HepG2 (cell line): Measurements from ENCODE around the gene DDX20. TPM values are rescaled to one million over a fixed set of nuclear protein-coding genes. Genes with fewer than 3 reads are reported as not detected.

Source experiments
- AFF4 ChIP-seq: sonication (generic); formaldehyde crosslinking; IDR thresholded peaks from 2 replicates; pipeline ENCODE4 v1.4.0; 2020; ENCODE audit warnings: missing genetic modification reagents
- CHD4 ChIP-seq: fragments of 200-600 bp; sonication (generic); IDR thresholded peaks from 2 replicates; pipeline ENCODE4 v1.7.0; 2017; ENCODE audit warnings: mild to moderate bottlenecking, low read length, borderline replicate concordance
- CREB3 ChIP-seq: sonication (generic); formaldehyde crosslinking; IDR thresholded peaks from 2 replicates; pipeline ENCODE4 v1.5.0; 2020; ENCODE audit warnings: missing genetic modification reagents
- ISL2 ChIP-seq: sonication (generic); formaldehyde crosslinking; IDR thresholded peaks from 2 replicates; pipeline ENCODE4 v1.5.0; 2020; ENCODE audit warnings: missing genetic modification reagents
- NRL ChIP-seq: sonication (generic); formaldehyde crosslinking; IDR thresholded peaks from 2 replicates; pipeline ENCODE4 v1.5.0; 2020; ENCODE audit warnings: missing genetic modification reagents, mild to moderate bottlenecking, moderate library complexity, borderline replicate concordance
- PLRG1 ChIP-seq: fragments of 450-650 bp; conservative IDR thresholded peaks from 2 replicates; pipeline ENCODE4 v1.6.1; 2016
- RERE ChIP-seq: IDR thresholded peaks from 2 replicates; pipeline ENCODE4 v1.6.1; 2016; ENCODE audit warnings: low read depth, missing genetic modification reagents, missing compliant biosample characterization
- SATB2 ChIP-seq: sonication (generic); formaldehyde crosslinking; IDR thresholded peaks from 2 replicates; pipeline ENCODE4 v1.5.0; 2020; ENCODE audit warnings: missing genetic modification reagents
- ZBTB25 ChIP-seq: IDR thresholded peaks from 2 replicates; pipeline ENCODE4 v1.6.1; 2018; ENCODE audit warnings: missing genetic modification reagents
- ZKSCAN5 ChIP-seq: sonication (generic); formaldehyde crosslinking; IDR thresholded peaks from 2 replicates; pipeline ENCODE4 v1.5.1; 2020; ENCODE audit warnings: mild to moderate bottlenecking, missing genetic modification reagents
- ZNF230 ChIP-seq: sonication (generic); formaldehyde crosslinking; IDR thresholded peaks from 2 replicates; pipeline ENCODE4 v1.4.0; 2020; ENCODE audit warnings: mild to moderate bottlenecking, missing genetic modification reagents
- ZNF264 ChIP-seq: sonication (generic); formaldehyde crosslinking; IDR thresholded peaks from 2 replicates; pipeline ENCODE4 v1.4.0; 2020; ENCODE audit warnings: missing genetic modification reagents
- ZNF333 ChIP-seq: sonication (generic); formaldehyde crosslinking; IDR thresholded peaks from 2 replicates; pipeline ENCODE4 v1.4.0; 2020; ENCODE audit warnings: mild to moderate bottlenecking, missing genetic modification reagents, borderline replicate concordance
- ZNF335 ChIP-seq: sonication (generic); formaldehyde crosslinking; IDR thresholded peaks from 2 replicates; pipeline ENCODE4 v1.4.0; 2020; ENCODE audit warnings: missing genetic modification reagents
- polyA plus RNA-seq, 8 experiments: library from polyadenylated mRNA; depleted of rRNA in 3 of 8; stranded (reverse) in 7 of 8; unstranded in 1 of 8; fragments of >200 nt; fragmentation: Illumina TruSeq in 4 of 8; extraction: Trizol in 4 of 8; gene quantifications; 2 replicates each; pipeline versions ENCODE4 v1.2.1 to v1.2.3, GENCODE V29; 2011 to 2016; ENCODE audit warnings: low read depth in 4 of 8, missing spikeins in 1 of 8, mixed read lengths in 1 of 8; ENCODE audit not compliant: insufficient read depth in 1 of 8
- total RNA-seq, 5 experiments: library from RNA; depleted of rRNA; stranded (reverse); fragments of >200 nt; fragmentation: Illumina TruSeq; extraction: Trizol; gene quantifications; 2 replicates each; pipeline ENCODE4 v1.2.3, GENCODE V29; 2016; ENCODE audit warnings: low read depth in 1 of 5
- TF ChIP-seq, protein P1 (sequence below): IDR thresholded peaks from 2 replicates; pipeline ENCODE4 v1.6.1; 2016; ENCODE audit warnings: missing compliant biosample characterization, missing genetic modification reagents, borderline replicate concordance

DDX20 gene
- total and polyA plus RNA-seq, 2 of the 13 experiments (the other 11 are each of a cell fraction or from before 2014, with no cell fraction given), result 4.0 to 14.3 TPM

GRCh38 chr1:111739194-111739924 lies 16.3 kb upstream of the DDX20 start, which contains the start of gene INKA2 (continued):
- TF ChIP-seq ZNF333 (CRISPR knock-in tag), result 0 out of 2 replicates have a peak, but pooled peaks have one; percentile 4
- TF ChIP-seq, protein P1, sequence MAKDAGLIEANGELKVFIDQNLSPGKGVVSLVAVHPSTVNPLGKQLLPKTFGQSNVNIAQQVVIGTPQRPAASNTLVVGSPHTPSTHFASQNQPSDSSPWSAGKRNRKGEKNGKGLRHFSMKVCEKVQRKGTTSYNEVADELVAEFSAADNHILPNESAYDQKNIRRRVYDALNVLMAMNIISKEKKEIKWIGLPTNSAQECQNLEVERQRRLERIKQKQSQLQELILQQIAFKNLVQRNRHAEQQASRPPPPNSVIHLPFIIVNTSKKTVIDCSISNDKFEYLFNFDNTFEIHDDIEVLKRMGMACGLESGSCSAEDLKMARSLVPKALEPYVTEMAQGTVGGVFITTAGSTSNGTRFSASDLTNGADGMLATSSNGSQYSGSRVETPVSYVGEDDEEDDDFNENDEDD (CRISPR knock-in tag), result peak; percentile 86; the same call in 1 of the 2 replicates
- TF ChIP-seq PLRG1, result no peak
- TF ChIP-seq ZNF335 (CRISPR knock-in tag), result peak; percentile 72; the same call in 1 of the 2 replicates
- peak; percentile 97 for TF ChIP-seq CREB3 (CRISPR knock-in tag)
- TF ChIP-seq ZNF264 (CRISPR knock-in tag), result peak; percentile 76
- peak; percentile 34; the same call in 1 of the 2 replicates for TF ChIP-seq RERE (CRISPR knock-in tag)
- TF ChIP-seq ZBTB25, result peak; percentile 77; the same call in 1 of the 2 replicates
- no peak for TF ChIP-seq ZKSCAN5
- TF ChIP-seq ISL2 (CRISPR knock-in tag), result peak; percentile 65; the same call in 1 of the 2 replicates
- peak; percentile 85 for TF ChIP-seq SATB2
- no peak for TF ChIP-seq AFF4
- TF ChIP-seq CHD4, result no peak
- peak; percentile 31 for TF ChIP-seq ZNF230 (CRISPR knock-in tag)
- TF ChIP-seq NRL (CRISPR knock-in tag), result peak; percentile 86
